K562 (cell line): Measurements from ENCODE around the gene RPL10A. TPM values are rescaled to one million over a fixed set of nuclear protein-coding genes. Genes with fewer than 3 reads are reported as not detected.

Source experiments
- ATAC-seq: fragments of 200-7000 bp; cut with Tn5 transposase; 3 replicates; pipeline ENCODE4 v1.9.1; 2020; ENCODE audit warnings: moderate library complexity
- BruUV-seq: library from RNA; stranded (reverse); fragments of 400-500 nt; replicated peaks from 2 replicates; lab custom pipeline; 2021; lab: Mats Ljungman, UMichigan
- CTCF ChIA-PET: fragments of 300-600 bp; formaldehyde crosslinking; extraction: SDS; loops from one replicate; lab custom pipeline; 2021; ENCODE audit warnings: low intra/inter-chr PET ratio; lab: Yijun Ruan, JAX
- POLR2A ChIA-PET: fragments of 300-600, 350-650 bp; sonication (Branson Sonifier 250); formaldehyde crosslinking; extraction: SDS; loops from one replicate; lab custom pipeline; 2021; ENCODE audit warnings: antibody characterized with exemption, inconsistent platforms; lab: Yijun Ruan, JAX
- DNase-seq, 4 experiments: peaks; one replicate each; pipeline versions ENCODE4 v3.0.0 to v3.0.0-alpha.2; 2011 to 2018; ENCODE audit warnings: low spot score in 3 of 4, mixed read lengths in 3 of 4; ENCODE audit errors: extremely low read depth in 1 of 4
- FAIRE-seq: peaks from 2 replicates; lab custom pipeline; 2011; peaks lifted over from hg19 to GRCh38; lab: Jason Lieb, UNC
- H2AFZ ChIP-seq: 2 replicates; pipeline ENCODE4 v1.6.0; 2011; ENCODE audit warnings: low read depth, low read length, control low read depth, inconsistent platforms
- H3K27ac ChIP-seq: fragments of 200-600 bp; 3 replicates; pipeline ENCODE4 v1.8.0; 2011; ENCODE audit warnings: low read depth, mild to moderate bottlenecking, control low read depth, inconsistent platforms, low read length, moderate library complexity, mixed read lengths; ENCODE audit errors: extremely low read depth
- H3K27me3 ChIP-seq, 2 experiments: fragments of 300-600 bp in 1 of 2; 2 replicates in 1 of 2; 3 replicates in 1 of 2; pipeline versions ENCODE4 v1.6.0 to v1.8.0; 2011; ENCODE audit warnings: inconsistent platforms in 2 of 2, low read length in 2 of 2, mild to moderate bottlenecking in 1 of 2, mixed read lengths in 1 of 2, moderate library complexity in 1 of 2; ENCODE audit not compliant: control insufficient read depth in 2 of 2, insufficient read depth in 2 of 2
- H3K36me3 ChIP-seq: fragments of 300-600 bp; 3 replicates; pipeline ENCODE4 v1.8.0; 2011; ENCODE audit warnings: mild to moderate bottlenecking, low read length, inconsistent platforms; ENCODE audit not compliant: control insufficient read depth, insufficient read depth
- H3K4me1 ChIP-seq, 2 experiments: fragments of 200-600 bp in 1 of 2; replicated peaks in 1 of 2; 2 replicates in 1 of 2; 3 replicates in 1 of 2; pipeline versions ENCODE4 v1.5.1 to v1.8.0; 2011; ENCODE audit warnings: inconsistent platforms in 2 of 2, low read length in 2 of 2, mild to moderate bottlenecking in 1 of 2, mixed read lengths in 1 of 2, moderate library complexity in 1 of 2; ENCODE audit not compliant: control insufficient read depth in 2 of 2, insufficient read depth in 2 of 2
- H3K4me2 ChIP-seq: 2 replicates; pipeline ENCODE4 v1.6.1; 2011; ENCODE audit warnings: low read length, control low read depth, inconsistent platforms, mixed read lengths; ENCODE audit not compliant: insufficient read depth
- H3K4me3 ChIP-seq: fragments of 200-600 bp; sonication (generic), shearing (Covaris generic); 2 replicates; pipeline ENCODE4 v1.5.1; 2016; ENCODE audit warnings: control low read depth, inconsistent platforms
- H3K79me2 ChIP-seq: fragments of 200-600 bp; 3 replicates; pipeline ENCODE4 v1.8.0; 2011; ENCODE audit warnings: low read length, inconsistent platforms; ENCODE audit not compliant: control insufficient read depth, insufficient read depth
- H3K9ac ChIP-seq, 2 experiments: 2 replicates each; pipeline versions ENCODE4 v1.6.0 to v1.6.1; 2011; ENCODE audit warnings: low read depth in 2 of 2, low read length in 2 of 2, control low read depth in 1 of 2, inconsistent platforms in 1 of 2, mild to moderate bottlenecking in 1 of 2, mixed read lengths in 1 of 2; ENCODE audit not compliant: insufficient read depth in 1 of 2
- H3K9me1 ChIP-seq: one replicate; pipeline ENCODE4 v1.6.0; 2011; ENCODE audit warnings: inconsistent platforms, mild to moderate bottlenecking, low read length, moderate library complexity; ENCODE audit not compliant: control insufficient read depth, insufficient read depth
- H3K9me3 ChIP-seq: replicated peaks from 2 replicates; pipeline ENCODE4 v1.5.1; 2011; ENCODE audit warnings: low read depth, low read length, inconsistent platforms; ENCODE audit not compliant: control insufficient read depth, insufficient read depth
- H4K20me1 ChIP-seq: replicated peaks from 2 replicates; pipeline ENCODE4 v1.6.1; 2011; ENCODE audit warnings: low read length, inconsistent platforms, mixed read lengths; ENCODE audit not compliant: control insufficient read depth, insufficient read depth
- CHD1 ChIP-seq: fragments of 200-600 bp; sonication (generic); IDR thresholded peaks from one replicate; pipeline ENCODE4 v1.6.1; 2012; ENCODE audit warnings: mild to moderate bottlenecking, moderate library complexity, low read length, inconsistent platforms
- GTF2B ChIP-seq: IDR thresholded peaks from 2 replicates; pipeline ENCODE4 v1.6.1; 2011; ENCODE audit not compliant: insufficient read length; ENCODE audit errors: extremely low read depth
- HDAC6 ChIP-seq: IDR thresholded peaks from 2 replicates; pipeline ENCODE4 v1.6.1; 2012; ENCODE audit warnings: low read depth, mild to moderate bottlenecking, control low read depth, inconsistent platforms, low read length, moderate library complexity
- RBM17 ChIP-seq: fragments of 200-400 bp; formaldehyde crosslinking; IDR thresholded peaks from 2 replicates; pipeline ENCODE4 v1.6.1; 2017; ENCODE audit warnings: low read depth, mild to moderate bottlenecking, low read length, borderline replicate concordance
- SAFB2 ChIP-seq: fragments of 200-400 bp; formaldehyde crosslinking; IDR thresholded peaks from 2 replicates; pipeline ENCODE4 v1.6.1; 2018; ENCODE audit warnings: borderline replicate concordance, low read length, low read depth, moderate library complexity; ENCODE audit not compliant: severe bottlenecking
- TRIM28 ChIP-seq: fragments of 450-650 bp; IDR thresholded peaks from 2 replicates; pipeline ENCODE4 v1.6.1; 2017
- U2AF1 ChIP-seq: fragments of 200-400 bp; formaldehyde crosslinking; optimal IDR thresholded peaks from 2 replicates; pipeline ENCODE3; 2017; ENCODE audit warnings: mild to moderate bottlenecking, low read depth, low read length, moderate library complexity
- VEZF1 ChIP-seq: fragments of 200-800 bp; sonication (Bioruptor generic); IDR thresholded peaks from 2 replicates; pipeline ENCODE4 v1.6.1; 2017; ENCODE audit warnings: missing genetic modification characterization, missing compliant biosample characterization
- XRCC5 ChIP-seq: fragments of 200-400 bp; formaldehyde crosslinking; IDR thresholded peaks from 2 replicates; pipeline ENCODE4 v1.6.1; 2017; ENCODE audit warnings: low read depth, mild to moderate bottlenecking, low read length
- ZBTB9 ChIP-seq: fragments of 450-650 bp; formaldehyde crosslinking; IDR thresholded peaks from 2 replicates; pipeline ENCODE4 v1.4.0; 2020; ENCODE audit warnings: mild to moderate bottlenecking, moderate library complexity
- ZNF143 ChIP-seq: sonication (generic); formaldehyde crosslinking; IDR thresholded peaks from 2 replicates; pipeline ENCODE4 v1.9.0; 2022; ENCODE audit warnings: mild to moderate bottlenecking, missing genetic modification reagents
- ZNF175 ChIP-seq: fragments of 200-800 bp; sonication (Bioruptor generic); IDR thresholded peaks from 2 replicates; pipeline ENCODE4 v1.6.1; 2016; ENCODE audit warnings: low read depth, mild to moderate bottlenecking, missing genetic modification characterization, missing compliant biosample characterization
- ZNF274 ChIP-seq: IDR thresholded peaks from 2 replicates; pipeline ENCODE4 v1.6.1; 2011; ENCODE audit warnings: low read depth, mild to moderate bottlenecking, low read length, moderate library complexity, borderline replicate concordance
- WGBS: fragments of 100-300 bp; shearing (Covaris generic); methylation state at CpG from one replicate; pipeline ENCODE4 v1.1.6; 2016; ENCODE audit warnings: low coverage, mixed read lengths; ENCODE audit not compliant: insufficient coverage; ENCODE audit errors: missing lambda C conversion rate; 5-methylcytosine and 5-hydroxymethylcytosine counted together
- in situ Hi-C: fragments of 300-500 bp; cut with MboI; formaldehyde crosslinking; loops from 4 replicates; pipeline ENCODE4 v1.15.0; 2018; ENCODE audit warnings: inconsistent platforms, mixed read lengths
- intact Hi-C: fragments of 100-400 bp; cut with micrococcal nuclease; formaldehyde crosslinking; loops from 2 replicates; pipeline ENCODE4 v1.14.2; 2022
- polyA plus RNA-seq, 8 experiments: library from polyadenylated mRNA; depleted of rRNA in 4 of 8; stranded (reverse) in 5 of 8; unstranded in 3 of 8; fragments of >200 nt; fragmentation: Nextera tagmentation in 2 of 8; fragmentation: Illumina TruSeq in 1 of 8; extraction: Ambion mirVana in 2 of 8; extraction: Trizol in 1 of 8; gene quantifications; 2 replicates each; pipeline versions ENCODE4 v1.2.1 to v1.2.3, GENCODE V29; 2011 to 2014; ENCODE audit warnings: inconsistent platforms in 1 of 8, missing spikeins in 1 of 8
- total RNA-seq, 7 experiments: library from RNA; depleted of rRNA in 6 of 7; stranded (reverse); fragments of >200 nt in 6 of 7; fragmentation: Illumina TruSeq in 2 of 7; extraction: Trizol in 2 of 7; gene quantifications; 2 replicates each; pipeline versions ENCODE4 v1.2.1 to v1.2.3, GENCODE V29; 2011 to 2021; ENCODE audit warnings: low replicate concordance in 1 of 7

Gene RPL10A
- total and polyA plus RNA-seq, 9 of the 15 experiments (the other 6 are each of a cell fraction or from before 2014, with no cell fraction given), result 1,589 to 3,237 (median 2,116) TPM

DNA sequence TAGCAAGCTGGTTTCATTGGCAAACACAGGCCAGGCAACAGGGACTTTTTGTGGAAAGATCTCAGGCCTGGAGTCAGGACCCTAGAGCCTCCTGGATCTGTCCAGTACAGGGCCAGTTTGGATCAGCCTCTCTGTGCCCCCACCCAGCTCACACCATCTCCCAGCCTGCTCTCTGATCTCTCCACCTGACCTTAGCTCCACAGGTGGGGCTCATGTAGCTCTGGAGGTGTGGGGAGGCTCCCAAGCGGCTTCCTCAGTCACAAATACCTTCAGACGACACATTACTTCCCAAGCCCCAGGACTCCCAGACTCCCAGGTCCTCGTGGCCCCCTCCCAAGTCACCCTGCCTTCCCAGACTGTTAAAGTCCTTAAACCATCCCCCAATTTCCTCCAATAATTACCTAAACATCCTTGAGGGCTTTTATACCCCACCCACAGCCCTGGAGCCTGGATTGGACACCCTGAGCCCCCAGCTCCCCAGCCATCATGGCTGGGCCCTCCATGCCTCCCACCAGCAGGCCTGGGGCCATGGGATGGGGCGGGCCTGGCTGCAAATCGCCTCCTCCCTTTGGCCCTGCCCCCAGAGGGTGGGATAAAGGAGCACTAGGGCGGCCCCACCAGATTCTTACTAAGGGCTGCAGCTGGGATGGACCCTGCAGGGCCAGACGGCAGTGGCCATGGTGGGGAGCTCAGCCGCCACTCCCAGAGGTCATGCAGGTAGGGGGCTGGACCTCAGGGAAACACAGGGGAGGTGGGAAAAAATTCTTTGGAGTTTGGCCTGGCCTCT is 31.9 kb upstream of the RPL10A start:
- no TSS peak for BruUV-seq
- ATAC-seq (peak; percentile 38; the same call in 2 of the 3 replicates), DNase-seq (no peak), FAIRE-seq (no peak)
- in situ Hi-C loops (no loop called here), intact Hi-C loops (no loop called here)
- ChIA-PET POLR2A (no interaction called here), CTCF (no interaction called here)
- Histone ChIP-seq H4K20me1 (no peaks in the 10 kb centered on the region), H3K27ac (no peak overlapping the region), H2AFZ (no peak overlapping the region), H3K9ac (no peak overlapping the region), H3K4me3 (no peak overlapping the region), H3K27me3 (peaks cover 0 to 3% of the 10 kb centered on the region in 2 experiments; a peak in 1 of 5 replicates), H3K4me2 (no peak overlapping the region), H3K4me1 (peaks cover 5 to 13% of the 10 kb centered on the region in 2 experiments; a peak in 4 of 5 replicates), H3K9me3 (no peaks in the 10 kb centered on the region), H3K9me1 (no peaks in the 10 kb centered on the region), H3K36me3 (no peaks in the 10 kb centered on the region), H3K79me2 (no peaks in the 10 kb centered on the region)
- 33% methylated on average over 8 of the region's 8 CpGs for WGBS
- TF ChIP-seq XRCC5 (no peak), VEZF1 (no peak), ZNF175 (CRISPR knock-in tag) (no peak), ZNF143 (CRISPR knock-in tag) (no peak), GTF2B (no peak), CHD1 (no peak), ZBTB9 (CRISPR knock-in tag) (no peak), ZNF274 (no peak), U2AF1 (no peak), HDAC6 (no peak), TRIM28 (no peak), SAFB2 (no peak), RBM17 (no peak)
